ENCODE data around the gene ASTL.
"Not testable (repeated sequence)": the region's sequence is repeated elsewhere in the genome, so short reads cannot be mapped to it uniquely, and the experiment has no call there.

ASTL gene

DNA sequence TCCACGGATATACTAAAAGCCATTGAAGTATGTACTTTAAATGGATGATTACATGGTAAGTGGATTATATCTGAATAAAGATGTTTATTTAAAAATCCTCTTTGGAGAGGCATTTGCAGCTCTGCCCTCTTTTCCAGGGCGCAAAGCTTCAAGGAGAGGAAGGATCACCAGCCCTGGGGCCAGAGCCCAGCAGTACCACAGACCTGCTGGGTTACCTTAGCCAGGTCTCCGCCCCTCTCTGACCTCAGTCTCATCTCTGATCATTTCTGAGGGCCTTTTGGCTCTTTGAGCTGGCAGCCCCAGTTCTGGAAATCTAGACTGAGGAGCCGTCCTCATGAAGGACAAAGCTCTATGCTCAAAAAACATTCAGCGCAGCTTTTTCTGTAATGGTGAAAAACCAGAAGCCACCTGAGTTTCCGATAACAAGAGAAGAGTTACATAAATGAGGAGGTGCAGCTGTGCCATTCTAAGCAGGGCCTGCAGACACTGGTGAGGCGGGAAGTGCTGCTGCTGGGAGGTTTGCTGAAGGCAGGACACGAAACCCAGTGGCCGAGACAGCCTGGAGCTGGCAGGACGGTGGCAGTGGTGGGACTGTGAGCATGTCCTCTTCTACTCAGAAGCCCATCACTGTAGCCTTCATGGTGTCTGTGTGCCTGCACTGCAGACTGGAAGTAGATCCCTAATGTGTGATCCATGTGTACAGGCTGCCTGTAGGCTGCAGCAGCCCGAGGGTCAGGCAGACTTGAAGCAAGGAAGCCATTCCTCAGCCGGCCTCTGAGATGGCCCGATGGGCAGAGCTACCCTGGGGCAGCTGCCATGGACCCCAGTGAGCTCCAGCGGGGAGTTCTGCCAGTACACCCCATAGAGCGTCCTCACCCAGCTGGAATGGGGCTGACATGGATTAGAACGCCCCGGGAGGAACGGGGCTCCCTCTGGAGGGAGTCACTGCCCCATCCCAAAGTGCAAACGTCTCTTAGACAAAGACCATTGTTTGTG is 49.7 kb downstream of the ASTL start:
- TF ChIP-seq, protein P1, sequence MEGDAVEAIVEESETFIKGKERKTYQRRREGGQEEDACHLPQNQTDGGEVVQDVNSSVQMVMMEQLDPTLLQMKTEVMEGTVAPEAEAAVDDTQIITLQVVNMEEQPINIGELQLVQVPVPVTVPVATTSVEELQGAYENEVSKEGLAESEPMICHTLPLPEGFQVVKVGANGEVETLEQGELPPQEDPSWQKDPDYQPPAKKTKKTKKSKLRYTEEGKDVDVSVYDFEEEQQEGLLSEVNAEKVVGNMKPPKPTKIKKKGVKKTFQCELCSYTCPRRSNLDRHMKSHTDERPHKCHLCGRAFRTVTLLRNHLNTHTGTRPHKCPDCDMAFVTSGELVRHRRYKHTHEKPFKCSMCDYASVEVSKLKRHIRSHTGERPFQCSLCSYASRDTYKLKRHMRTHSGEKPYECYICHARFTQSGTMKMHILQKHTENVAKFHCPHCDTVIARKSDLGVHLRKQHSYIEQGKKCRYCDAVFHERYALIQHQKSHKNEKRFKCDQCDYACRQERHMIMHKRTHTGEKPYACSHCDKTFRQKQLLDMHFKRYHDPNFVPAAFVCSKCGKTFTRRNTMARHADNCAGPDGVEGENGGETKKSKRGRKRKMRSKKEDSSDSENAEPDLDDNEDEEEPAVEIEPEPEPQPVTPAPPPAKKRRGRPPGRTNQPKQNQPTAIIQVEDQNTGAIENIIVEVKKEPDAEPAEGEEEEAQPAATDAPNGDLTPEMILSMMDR (IDR thresholded peaks at IDR 0.05), result no peak
- no peak for TF ChIP-seq ZFX (IDR thresholded peaks at IDR 0.05; ENCODE audit: borderline replicate concordance)
- no peak overlapping the region for H3K27ac ChIP-seq

DNA sequence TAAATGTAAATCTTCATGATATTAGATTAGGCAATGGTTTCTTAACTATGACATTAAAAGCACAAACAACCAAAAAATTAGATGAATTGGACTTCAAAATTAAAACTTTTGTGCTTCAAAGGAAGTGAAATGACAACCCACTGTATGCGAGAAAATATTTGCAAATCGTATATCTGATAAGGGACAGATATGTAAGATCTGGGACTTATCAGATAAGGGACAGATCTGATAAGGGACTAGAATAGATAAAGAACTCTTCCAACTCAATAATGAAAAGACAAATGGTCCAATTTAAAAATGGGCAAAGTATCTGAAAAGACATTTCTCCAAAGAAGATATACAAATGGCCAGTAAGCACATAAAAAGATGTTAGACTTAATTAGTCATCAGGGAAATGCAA is 51.2 kb downstream of the ASTL start:
- no peak for TF ChIP-seq ZFX (IDR thresholded peaks at IDR 0.05; ENCODE audit: borderline replicate concordance)
- TF ChIP-seq, protein P1 (IDR thresholded peaks at IDR 0.05), result no peak
- H3K27ac ChIP-seq, result no peak overlapping the region

DNA sequence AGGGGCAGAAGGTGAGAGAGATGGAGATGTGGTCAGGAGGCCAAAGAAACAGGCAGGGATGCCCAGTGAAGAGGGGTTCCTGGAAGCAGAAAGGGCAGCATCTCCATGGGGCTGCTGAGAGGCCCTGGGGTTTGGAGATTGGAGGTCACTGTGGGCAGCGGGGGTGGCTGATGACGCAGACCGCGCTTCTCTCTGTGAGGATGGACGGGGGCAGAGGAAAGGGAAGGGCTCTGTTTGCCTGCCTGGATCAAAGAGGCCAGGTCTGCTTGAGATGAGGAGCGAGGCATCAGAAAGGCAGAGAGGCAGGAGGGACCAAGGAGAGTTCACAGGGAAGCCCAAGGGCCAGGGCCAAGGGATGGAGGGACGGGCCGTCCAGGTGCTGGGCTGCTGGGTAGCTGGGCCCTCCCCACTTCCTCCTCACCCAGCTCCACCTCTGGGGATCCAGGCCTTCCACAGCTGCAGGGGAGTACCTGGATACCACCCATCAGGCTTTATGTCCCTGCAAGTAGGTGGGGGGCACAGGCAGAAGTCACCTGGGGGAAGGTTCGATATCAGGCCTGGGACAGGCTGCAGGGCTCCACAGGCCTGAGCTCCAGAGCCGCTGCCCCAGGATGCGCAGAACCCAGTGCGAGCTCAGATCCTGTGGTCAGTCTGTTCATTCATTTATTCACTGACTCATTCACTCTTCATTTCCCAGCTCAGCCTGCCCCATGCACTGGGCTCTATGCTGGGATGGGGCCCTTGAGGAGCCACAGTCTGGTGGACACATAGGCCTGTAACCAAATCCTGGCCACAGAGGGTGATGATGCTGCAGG is 52.6 kb downstream of the ASTL start:
- H3K27ac ChIP-seq, result no peak overlapping the region
- TF ChIP-seq ZFX (IDR thresholded peaks at IDR 0.05; ENCODE audit: borderline replicate concordance), result no peak
- TF ChIP-seq, protein P1 (IDR thresholded peaks at IDR 0.05), result no peak

DNA sequence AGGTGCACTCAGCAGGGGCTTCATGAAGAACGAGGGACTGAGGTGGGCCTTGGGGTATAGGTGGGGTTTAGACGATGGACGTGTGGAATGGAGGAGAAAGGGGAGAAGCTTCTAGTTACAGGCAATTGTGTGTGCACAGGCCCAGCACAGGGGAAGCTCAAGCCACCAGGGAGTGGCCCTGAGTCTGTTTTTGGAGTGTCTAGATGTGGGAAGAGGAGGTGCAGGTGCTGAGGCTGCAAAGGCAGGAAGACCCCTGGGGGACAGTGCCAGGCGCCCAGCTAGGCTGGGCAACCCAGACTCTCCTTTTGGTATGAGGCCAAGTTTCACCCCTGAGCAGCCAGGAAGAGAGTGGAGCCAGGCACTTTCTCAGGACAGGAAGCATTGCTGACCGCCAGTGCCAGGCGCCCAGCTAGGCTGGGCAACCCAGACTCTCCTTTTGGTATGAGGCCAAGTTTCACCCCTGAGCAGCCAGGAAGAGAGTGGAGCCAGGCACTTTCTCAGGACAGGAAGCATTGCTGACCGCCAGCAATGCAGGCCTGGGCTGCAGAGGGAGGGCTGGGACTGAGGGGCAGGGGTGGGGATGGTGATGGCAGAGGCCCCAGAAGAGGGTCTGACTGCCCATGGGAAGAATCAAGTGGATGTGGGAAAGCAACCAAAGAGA is 53.3 kb downstream of the ASTL start:
- not testable (repeated sequence) for H3K27ac ChIP-seq

DNA sequence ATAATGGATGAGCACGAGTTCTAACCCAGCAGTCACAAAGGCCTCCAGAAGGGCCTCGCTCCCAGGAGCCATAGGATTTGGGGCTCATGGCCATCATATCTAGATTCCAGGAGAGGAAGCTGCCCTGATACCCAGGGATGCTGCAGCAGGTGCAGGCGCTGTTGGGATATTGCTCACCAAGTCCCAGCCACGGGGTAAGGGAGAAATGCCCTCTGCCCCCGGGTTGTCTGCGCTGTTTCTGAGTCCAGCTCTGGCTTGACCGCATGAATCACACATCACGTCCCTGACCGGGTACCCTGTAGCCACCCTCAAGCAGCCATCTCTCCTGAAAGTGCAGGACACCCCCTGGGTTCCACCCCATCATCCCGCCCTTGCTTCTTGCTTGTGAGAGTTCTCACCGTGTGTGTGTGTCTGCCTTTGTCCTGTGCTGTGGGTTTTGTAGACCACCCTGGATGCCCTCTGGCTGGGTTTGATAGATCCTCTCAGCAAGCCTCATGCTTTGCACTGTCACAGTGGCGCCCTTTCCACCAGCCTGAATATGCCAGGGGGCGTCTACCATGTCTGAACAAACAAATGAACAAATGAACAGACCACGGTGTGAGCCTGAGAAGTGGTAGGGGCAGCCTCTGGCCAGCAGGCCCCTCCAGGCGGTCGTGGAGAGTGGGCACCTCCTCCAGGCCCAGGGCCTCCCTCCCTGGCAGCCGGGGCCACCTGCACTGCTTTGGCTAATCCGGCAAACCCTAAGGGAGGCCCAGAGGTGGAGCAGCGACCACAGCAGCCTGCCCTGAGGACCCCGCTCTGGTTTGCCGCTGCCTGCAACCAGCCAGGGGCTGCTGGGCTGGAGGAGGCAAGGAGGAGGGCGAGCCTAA is 54.1 kb downstream of the ASTL start:
- TF ChIP-seq, protein P1 (IDR thresholded peaks at IDR 0.05), result no peak
- no peak for TF ChIP-seq ZFX (IDR thresholded peaks at IDR 0.05; ENCODE audit: borderline replicate concordance)
- H3K27ac ChIP-seq, result no peak overlapping the region

DNA sequence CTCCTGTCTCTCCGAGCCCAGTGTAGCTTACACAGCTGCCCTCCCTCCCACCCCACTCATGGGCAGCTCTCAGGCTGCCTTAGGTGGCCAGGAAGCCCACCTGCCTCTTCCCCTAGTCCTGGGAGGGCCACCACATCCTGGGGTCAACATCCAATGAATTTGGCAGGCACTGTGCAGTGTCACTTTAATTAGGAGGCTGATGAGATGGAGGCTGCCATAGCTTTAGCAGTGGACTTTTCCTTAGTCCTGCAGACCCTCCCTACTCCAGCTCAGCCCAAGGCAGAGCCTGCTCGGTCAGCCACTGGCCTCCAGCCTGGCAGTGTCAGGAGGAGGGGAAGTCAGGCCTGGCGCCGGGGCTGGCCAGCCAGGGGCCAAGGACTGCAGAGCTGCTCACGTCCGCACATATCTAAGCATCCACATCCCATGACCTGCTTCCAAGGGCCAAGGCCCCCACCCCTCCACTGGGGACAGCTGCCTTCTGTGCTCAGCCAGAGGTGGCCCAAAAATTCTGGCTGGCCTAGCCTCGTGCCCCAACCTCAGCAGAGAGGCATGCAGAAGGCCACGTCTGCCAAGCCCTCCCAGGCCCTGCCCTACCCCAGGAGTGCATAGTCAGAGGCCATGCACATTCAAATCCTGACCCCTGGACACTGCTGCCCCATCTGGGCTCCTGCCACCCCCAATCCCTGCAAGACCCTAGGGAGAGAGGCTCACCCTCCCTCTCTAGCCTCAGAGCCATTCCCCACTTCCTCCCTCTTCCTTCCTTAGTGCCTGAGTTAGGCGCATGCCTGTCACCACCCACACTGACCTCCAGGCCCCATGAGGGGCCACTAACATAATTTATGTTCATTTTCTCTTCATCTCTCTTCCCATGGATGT is 55.0 kb downstream of the ASTL start:
- H3K27ac ChIP-seq, result no peak overlapping the region
- no peak for TF ChIP-seq ZFX (IDR thresholded peaks at IDR 0.05; ENCODE audit: borderline replicate concordance)
- TF ChIP-seq, protein P1 (IDR thresholded peaks at IDR 0.05), result no peak
